Cardiac fibroblast (primary cell): ENCODE results near the gene RIMS1.

Experiments
- DNase-seq, 2 donors: peaks; one replicate each; pipeline versions ENCODE4 v3.0.0 to v3.0.0-alpha.2; 2010; ENCODE audit warnings: low read depth in 2 of 2
- H3K4me3 ChIP-seq, 2 donors: replicated peaks in 1 of 2; 1 replicate in 1 of 2; 2 replicates in 1 of 2; pipeline ENCODE4 v1.5.1; 2011; ENCODE audit warnings: low read depth in 2 of 2, low read length in 2 of 2, mild to moderate bottlenecking in 2 of 2, moderate library complexity in 1 of 2
- CTCF ChIP-seq: IDR thresholded peaks from one replicate; pipeline ENCODE4 v1.5.1; 2011; ENCODE audit warnings: low read depth, mild to moderate bottlenecking, low read length, inconsistent platforms

The RIMS1 gene

GRCh38 chr6:71887744-71888230 is 1.4 kb downstream of the RIMS1 start:
- DNase-seq = no peak
- H3K4me3 ChIP-seq = no peak overlapping the region
- TF ChIP-seq CTCF = no peak

GRCh38 chr6:71888756-71889340 is 2.5 kb downstream of the RIMS1 start:
- H3K4me3 ChIP-seq = no peak overlapping the region
- no peak for DNase-seq
- TF ChIP-seq CTCF = no peak

- no peak for DNase-seq
- H3K4me3 ChIP-seq = no peak overlapping the region
- TF ChIP-seq CTCF = no peak
Measured at GRCh38 chr6:71889366-71889765, 3.0 kb downstream of the RIMS1 start.

- no peak overlapping the region for H3K4me3 ChIP-seq
- no peak for DNase-seq
- no peak for TF ChIP-seq CTCF
Measured at GRCh38 chr6:71892641-71893040, 6.3 kb downstream of the RIMS1 start.

GRCh38 chr6:71900642-71901041 is 14.3 kb downstream of the RIMS1 start:
- no peak for DNase-seq
- no peak overlapping the region for H3K4me3 ChIP-seq
- no peak for TF ChIP-seq CTCF

- no peak for DNase-seq
- no peak for TF ChIP-seq CTCF
- no peak overlapping the region for H3K4me3 ChIP-seq
Measured at GRCh38 chr6:71902261-71902660, 15.9 kb downstream of the RIMS1 start.

- TF ChIP-seq CTCF = no peak
- no peak overlapping the region for H3K4me3 ChIP-seq
- DNase-seq = no peak
Measured at GRCh38 chr6:71906813-71907212, 20.5 kb downstream of the RIMS1 start.
